ENCODE data around the gene MEIS3. TPM values are rescaled to one million over a fixed set of nuclear protein-coding genes. Genes with fewer than 3 reads are reported as not detected.
"Not testable (repeated sequence)": the region's sequence is repeated elsewhere in the genome, so short reads cannot be mapped to it uniquely, and the experiment has no call there.

The MEIS3 gene
- polyA plus RNA-seq, 4 donors: 19.9 to 43.5 (median 28.2) TPM

DNA sequence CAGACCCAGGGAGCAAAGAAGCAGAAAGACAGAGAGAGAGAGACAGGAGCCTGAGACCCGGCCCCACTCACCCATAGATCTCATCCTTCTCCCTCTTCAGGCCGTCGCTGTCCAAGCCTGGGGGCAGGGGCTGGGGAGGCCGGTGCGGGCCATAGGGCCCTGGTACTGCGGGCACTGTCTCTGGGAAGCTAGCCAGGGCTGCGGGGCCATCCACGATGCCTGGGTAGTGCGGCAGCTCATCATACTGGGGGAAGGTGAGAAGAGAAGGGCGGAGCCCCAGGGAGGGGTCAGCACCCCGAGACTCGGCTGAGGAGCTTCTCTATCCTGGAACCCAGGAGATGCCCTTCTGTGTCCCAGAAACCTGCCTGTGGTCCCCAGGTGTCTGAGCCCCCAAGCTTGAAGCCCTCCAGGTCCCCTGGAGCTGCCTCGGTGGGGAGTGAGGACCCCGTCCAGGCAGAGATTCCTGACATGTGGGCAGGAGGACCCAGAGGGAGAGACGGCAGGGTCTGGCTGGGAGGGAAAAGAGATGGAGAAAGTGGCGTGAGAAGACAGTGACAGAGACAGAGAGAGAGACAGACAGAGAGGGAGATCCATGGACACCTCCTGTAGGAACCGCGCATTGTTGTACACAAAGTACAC is 2.1 kb downstream of the MEIS3 start:
- no peak for DNase-seq (ENCODE audit: low read depth in 4 of 4, low spot score in 3 of 4)

DNA sequence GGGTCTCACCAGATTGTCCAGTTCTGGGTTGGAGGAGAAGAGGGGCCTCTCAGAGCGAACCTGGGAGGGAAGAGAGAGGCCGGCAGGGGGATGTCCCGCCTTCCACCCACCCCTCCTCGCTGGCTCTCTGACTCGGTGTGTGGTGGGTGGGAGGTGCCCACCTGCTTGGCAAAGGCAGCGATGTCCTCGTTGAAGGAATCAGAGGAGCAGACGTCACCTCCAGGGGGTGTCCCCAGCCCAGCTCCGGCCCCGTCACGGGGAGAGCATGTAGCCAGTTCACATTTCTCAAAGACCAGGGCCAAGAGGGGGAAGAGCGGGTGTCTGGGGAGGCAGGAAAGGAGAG is 2.7 kb downstream of the MEIS3 start:
- DNase-seq (ENCODE audit: low read depth in 4 of 4, low spot score in 3 of 4): no peak

- no peak for DNase-seq (ENCODE audit: low read depth in 4 of 4, low spot score in 3 of 4)
Measured at GRCh38 chr19:47415953-47416642, 3.2 kb downstream of the MEIS3 start.

DNA sequence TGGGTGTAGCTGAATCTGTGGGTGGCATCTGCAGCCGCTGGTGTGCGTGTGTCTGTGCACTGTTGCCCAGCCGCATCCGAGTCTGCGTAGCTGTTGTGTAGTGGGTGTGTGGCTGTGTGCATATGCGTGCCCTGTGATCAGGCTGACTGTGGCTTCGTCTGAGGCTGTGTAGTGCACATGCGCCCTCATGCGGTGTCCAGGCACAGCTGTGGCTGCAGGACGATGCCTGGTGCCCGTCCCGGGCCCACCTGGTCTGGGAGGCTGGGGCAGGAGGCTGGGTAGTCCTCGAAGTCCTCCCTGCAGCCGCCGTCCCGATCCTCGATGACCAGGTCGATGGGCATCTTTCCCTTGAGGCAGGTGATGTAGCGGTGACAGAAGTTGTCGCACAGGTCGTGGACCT is 4.9 kb downstream of the MEIS3 start:
- DNase-seq (ENCODE audit: low read depth in 4 of 4, low spot score in 3 of 4): no peak

GRCh38 chr19:47413941-47414340 is 5.4 kb downstream of the MEIS3 start:
- DNase-seq (ENCODE audit: low read depth in 4 of 4, low spot score in 3 of 4): no peak

GRCh38 chr19:47411696-47412095 is 7.6 kb downstream of the MEIS3 start:
- not testable (repeated sequence) for DNase-seq (ENCODE audit: low read depth in 4 of 4, low spot score in 3 of 4)

GRCh38 chr19:47411101-47411500 is 8.2 kb downstream of the MEIS3 start:
- no peak for DNase-seq (ENCODE audit: low read depth in 4 of 4, low spot score in 3 of 4)

DNA sequence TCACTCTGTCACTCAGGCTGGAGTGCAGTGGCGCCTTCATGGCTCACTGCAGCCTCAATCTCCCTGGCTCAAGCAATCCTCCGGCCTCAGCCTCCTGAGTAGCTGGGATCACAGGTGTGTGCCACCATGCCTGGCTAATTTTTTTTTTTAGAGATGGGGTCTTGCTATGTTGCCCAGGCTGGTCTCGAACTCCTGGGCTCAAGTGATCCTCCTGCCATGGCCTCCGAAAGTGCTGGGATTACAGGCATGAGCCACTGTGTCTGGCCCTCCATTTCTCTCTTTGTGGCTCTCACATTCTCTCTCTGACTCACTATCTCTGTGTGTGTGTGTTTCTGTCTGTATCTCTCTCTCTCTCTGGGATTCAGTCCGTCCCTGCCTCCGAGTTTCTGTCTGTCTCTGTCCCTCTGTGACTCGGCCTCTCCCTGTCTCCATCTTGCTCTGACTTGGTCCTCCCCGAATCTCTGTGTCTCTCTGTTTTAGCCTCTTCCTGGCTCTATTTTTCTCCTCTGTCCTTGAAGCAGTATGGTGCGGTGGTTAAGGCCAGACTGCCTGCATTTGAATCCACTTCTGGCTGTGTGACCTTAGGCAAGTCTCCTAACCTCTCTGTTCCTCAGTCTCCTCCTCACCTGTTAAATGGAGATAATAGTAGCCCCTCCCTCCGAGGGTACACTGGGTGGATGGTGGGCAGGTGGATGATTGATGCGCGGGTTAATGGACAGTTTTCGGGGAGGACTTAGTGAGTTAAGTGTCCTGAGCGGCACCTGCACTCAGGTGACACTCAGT is 11.0 kb downstream of the MEIS3 start:
- no peak for DNase-seq (ENCODE audit: low read depth in 4 of 4, low spot score in 3 of 4)

GRCh38 chr19:47407417-47407774 is 11.9 kb downstream of the MEIS3 start:
- no peak for DNase-seq (ENCODE audit: low read depth in 4 of 4, low spot score in 3 of 4)

DNA sequence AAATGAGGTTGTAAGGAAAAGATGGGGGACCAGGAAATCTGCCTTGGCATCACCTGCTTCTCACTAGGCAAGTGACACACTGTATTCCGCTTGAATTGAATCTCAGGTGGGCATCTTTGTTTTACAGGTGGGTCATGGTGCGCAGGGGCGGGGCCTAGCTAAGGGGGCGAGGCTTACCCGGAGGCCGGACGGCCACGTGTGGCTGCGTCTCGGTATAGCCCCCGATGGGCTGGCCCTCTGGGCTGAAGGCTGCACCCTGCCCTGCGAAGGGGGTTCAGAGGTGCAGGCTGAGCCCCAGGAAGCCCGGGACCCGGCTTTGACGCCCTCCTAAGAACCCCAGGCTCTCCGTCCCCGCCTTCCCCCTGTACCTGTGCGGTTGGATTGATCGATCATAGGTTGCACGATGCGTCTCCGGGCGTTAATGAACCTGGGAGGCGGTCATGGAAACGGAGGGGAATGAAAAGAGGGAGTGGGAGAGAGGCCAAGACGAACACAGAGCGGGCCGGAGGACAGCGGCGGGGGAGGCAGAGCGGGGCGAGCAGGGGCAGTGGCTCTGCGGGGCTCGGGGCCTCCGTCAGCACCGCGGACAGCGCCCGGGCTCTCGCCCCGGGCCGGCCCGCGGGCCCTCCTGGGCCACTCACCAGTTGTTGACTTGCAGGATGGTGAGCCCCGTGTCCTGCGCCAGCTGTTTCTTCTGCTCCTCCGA is 12.5 kb downstream of the MEIS3 start:
- no peak for DNase-seq (ENCODE audit: low read depth in 4 of 4, low spot score in 3 of 4)

DNA sequence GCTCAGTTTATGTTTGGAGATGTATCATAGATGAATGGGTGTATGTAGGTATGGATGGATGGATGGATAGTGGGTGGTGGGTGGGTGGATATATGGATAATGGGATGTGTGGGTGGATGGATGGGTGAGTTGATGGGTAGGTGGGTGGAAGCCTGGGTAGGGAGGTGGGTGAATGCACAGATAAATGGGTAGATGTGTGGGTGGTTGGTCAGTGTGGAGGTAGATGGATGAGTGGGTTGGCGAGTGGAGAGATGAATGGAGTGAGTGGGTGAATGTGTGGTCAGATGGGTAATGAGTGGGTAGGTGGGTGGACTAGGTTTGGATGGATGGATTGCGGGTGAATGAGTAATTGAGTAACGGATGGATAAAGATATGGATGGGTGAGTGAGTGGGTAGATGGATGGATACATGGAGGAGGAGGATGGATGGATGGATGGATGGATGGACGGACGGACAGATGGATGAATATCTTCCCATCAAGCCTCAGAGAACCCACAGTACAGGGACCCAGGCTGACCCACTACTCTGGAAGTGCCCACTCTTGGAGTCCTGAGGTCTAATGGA is 13.4 kb downstream of the MEIS3 start:
- DNase-seq (ENCODE audit: low read depth in 4 of 4, low spot score in 3 of 4): no peak

- DNase-seq (ENCODE audit: low read depth in 4 of 4, low spot score in 3 of 4): no peak
Measured at GRCh38 chr19:47405197-47405550, 14.2 kb downstream of the MEIS3 start.

DNA sequence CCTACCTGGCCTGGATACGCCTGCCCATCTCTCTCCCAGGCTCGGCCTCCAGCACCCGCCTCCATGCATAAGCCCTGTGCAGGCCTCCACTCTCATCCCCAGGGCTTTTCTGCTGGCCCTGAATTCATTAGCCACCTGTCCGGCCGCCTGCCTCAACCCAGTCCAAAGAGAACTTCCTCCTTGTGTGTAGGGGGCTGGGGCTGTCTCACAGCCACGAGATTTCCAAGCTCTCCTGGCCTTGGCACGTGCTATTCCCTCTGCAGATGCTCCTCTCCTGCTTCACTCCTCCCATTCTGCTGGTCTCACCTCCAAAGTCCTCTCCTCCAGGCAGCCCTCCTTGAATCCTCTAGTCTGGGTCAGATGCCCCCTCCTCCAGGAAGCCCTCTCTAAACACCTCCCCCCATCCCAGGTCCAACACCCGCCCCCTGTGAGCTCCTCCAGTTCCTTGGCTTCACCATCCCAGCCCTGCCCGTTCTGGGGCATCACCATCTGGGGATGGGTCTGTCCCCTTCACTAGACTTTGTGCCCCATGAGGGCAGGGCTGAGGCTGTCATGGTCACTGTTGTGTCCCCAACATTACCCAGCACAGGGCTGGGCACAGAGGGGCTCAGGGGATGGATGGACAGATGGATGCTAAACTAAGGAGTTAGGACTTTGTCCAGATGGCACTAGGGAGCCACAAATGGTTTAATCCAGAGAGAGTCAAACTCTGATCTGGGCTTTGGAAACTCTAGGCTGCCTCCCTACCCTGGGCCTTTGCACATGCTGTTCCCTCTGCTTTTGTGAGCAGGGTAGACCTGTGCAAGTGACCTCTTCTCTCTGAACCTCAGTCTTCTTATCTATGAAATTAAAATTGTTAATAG is 14.8 kb downstream of the MEIS3 start:
- DNase-seq (ENCODE audit: low read depth in 4 of 4, low spot score in 3 of 4): no peak

GRCh38 chr19:47402504-47402903 is 16.8 kb downstream of the MEIS3 start:
- no peak for DNase-seq (ENCODE audit: low read depth in 4 of 4, low spot score in 3 of 4)

- DNase-seq (ENCODE audit: low read depth in 4 of 4, low spot score in 3 of 4): no peak
Measured at GRCh38 chr19:47398707-47399597, 20.4 kb downstream of the MEIS3 start.

DNA sequence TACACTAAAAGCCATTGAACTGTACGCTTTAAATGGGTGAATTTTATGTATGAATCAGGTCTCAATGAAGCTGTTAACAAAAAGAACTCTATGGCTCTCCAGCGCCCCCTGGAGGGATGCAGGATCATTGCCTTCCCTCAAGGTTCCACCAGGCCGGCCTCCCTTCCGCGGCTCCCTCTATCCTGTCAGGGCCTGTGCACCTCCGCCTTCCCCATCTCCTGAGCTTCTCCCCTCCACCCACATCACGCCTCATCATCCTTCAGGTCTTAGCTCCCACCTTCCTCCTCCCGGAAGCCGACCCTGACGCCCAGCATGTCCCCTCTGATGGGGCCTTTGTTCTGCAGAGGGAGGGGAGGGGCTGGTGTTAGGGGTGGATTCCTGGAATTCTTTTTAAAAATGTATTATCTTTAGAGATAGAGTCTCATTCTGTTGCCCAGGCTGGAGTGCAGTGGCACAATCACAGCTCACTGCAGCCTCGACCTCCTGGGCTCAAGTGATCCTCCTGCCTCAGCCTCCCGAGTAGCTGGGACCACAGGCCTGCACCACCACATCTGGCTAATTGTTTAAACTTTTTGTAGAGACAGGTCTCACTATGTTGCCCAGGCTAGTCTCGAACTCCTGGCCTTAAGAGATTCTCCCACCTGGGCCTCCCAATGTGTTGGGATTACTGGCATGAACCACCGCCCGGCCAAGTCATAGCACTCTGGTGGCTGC is 27.7 kb downstream of the MEIS3 start:
- peak in 2 of 4 donors; percentile 20 to 33 for DNase-seq (ENCODE audit: low read depth in 4 of 4, low spot score in 3 of 4)

DNA sequence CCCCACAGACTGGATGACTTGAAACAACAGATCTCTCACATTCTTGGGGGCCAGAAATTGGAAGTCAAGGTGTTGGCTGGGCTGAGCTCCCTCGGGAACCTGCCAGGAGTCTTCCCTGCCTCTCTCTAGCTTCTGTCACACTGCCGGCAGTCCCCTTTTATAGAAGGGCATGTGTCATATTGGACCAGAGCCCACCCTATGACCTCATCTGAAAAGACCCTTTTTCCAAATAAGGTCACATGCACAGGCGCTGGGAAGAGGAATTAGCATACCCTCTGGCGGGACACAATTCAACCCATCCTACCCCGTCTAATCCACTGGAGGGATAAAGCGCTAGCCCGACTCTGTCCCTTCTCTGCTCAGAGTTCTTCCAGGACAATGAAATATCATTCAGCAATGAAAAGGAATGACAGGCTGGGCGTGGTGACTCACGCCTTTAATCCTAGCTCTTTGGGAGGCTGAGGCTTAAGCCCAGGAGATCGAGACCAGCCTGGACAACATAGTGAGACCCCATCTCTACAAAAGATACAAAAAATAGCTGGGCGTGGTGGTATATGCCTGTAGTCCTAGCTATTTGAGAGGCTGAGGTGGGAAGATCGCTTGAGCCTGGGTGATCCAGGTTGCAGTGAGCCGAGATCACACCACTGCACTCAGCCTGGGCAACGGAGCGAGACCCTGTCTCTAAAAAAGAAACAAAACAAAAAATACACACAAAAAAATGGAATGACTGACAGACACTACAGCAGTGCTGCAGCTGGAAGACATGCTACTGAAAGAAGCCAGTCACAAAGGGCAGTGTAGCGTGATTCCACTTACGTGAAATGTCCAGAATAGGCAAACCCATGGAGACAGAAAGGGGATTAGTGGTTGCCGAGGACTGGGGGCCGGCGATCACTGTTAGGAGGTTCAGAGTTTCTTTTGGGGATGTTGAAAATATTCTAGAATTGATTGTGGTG is 28.5 kb downstream of the MEIS3 start:
- DNase-seq (ENCODE audit: low read depth in 4 of 4, low spot score in 3 of 4): no peak
